ENCODE results near the gene NEK11.

- TF ChIP-seq CTCF (conservative IDR thresholded peaks at IDR 0.05; ENCODE audit: low read length) = no peak
- no peak for TF ChIP-seq EZH2phosphoT487 (IDR thresholded peaks at IDR 0.05; ENCODE audit: borderline replicate concordance)
Observed at GRCh38 chr3:131110087-131110486, 83.4 kb downstream of the NEK11 start.

Measured in Loucy (cell line).